ENCODE data around the gene IFNA8.

GRCh38 chr9:21395778-21396717 lies 12.9 kb upstream of the IFNA8 start:
- TF ChIP-seq, protein P1, sequence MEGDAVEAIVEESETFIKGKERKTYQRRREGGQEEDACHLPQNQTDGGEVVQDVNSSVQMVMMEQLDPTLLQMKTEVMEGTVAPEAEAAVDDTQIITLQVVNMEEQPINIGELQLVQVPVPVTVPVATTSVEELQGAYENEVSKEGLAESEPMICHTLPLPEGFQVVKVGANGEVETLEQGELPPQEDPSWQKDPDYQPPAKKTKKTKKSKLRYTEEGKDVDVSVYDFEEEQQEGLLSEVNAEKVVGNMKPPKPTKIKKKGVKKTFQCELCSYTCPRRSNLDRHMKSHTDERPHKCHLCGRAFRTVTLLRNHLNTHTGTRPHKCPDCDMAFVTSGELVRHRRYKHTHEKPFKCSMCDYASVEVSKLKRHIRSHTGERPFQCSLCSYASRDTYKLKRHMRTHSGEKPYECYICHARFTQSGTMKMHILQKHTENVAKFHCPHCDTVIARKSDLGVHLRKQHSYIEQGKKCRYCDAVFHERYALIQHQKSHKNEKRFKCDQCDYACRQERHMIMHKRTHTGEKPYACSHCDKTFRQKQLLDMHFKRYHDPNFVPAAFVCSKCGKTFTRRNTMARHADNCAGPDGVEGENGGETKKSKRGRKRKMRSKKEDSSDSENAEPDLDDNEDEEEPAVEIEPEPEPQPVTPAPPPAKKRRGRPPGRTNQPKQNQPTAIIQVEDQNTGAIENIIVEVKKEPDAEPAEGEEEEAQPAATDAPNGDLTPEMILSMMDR (IDR thresholded peaks at IDR 0.05; ENCODE audit: poor library complexity): peak; percentile 96
- TF ChIP-seq EZH2 (IDR thresholded peaks at IDR 0.05; ENCODE audit: borderline replicate concordance) (no peak), EZH2phosphoT487 (IDR thresholded peaks at IDR 0.05; ENCODE audit: low read depth, severe bottlenecking, unreplicated experiment) (no peak)

Measured in hepatocyte (in vitro differentiated cells).